ENCODE results near the gene MUC5B. TPM values are rescaled to one million over a fixed set of nuclear protein-coding genes. Genes with fewer than 3 reads are reported as not detected.

The MUC5B gene
- total RNA-seq, 4 donors from 2014 or later, result 0.04 to 139 (median 1.6) TPM

GRCh38 chr11:1254086-1254648 lies 31.3 kb downstream of the MUC5B start:
- Histone ChIP-seq H3K36me3 (no peaks in the 10 kb centered on the region), H3K27ac (no peak overlapping the region), H3K4me1 (no peaks in the 10 kb centered on the region), H3K27me3 (peaks cover 0 to 9% (median 0%) of the 10 kb centered on the region in 4 donors), H3K4me3 (no peak overlapping the region), H3K9me3 (no peaks in the 10 kb centered on the region)
- TF ChIP-seq POLR2A (IDR thresholded peaks at IDR 0.05) (no peak), CTCF (IDR thresholded peaks at IDR 0.05) (no peak)
- no peak for DNase-seq
- intact Hi-C loops (cut with DNase I), result no loop called here
- 83 to 93% methylated on average over 5 to 8 of the region's 22 CpGs for WGBS, 2 donors

DNA sequence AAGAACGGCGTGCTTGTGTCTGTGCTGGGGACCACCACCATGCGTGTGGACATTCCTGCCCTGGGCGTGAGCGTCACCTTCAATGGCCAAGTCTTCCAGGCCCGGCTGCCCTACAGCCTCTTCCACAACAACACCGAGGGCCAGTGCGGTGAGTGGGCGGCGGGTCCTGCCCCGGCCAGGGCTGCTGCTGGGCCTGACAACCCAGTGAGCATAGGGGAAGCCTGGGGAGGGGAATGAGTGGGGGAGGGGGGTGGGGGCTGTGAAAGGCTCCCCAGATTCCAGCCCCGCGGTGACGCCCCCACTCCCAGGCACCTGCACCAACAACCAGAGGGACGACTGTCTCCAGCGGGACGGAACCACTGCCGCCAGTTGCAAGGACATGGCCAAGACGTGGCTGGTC lies 31.9 kb downstream of the MUC5B start:
- TF ChIP-seq CTCF (IDR thresholded peaks at IDR 0.05) (no peak), POLR2A (IDR thresholded peaks at IDR 0.05) (no peak)

GRCh38 chr11:1255151-1255550 lies 32.3 kb downstream of the MUC5B start:
- H3K9me3 ChIP-seq, result no peaks in the 10 kb centered on the region
- TF ChIP-seq POLR2A (IDR thresholded peaks at IDR 0.05) (no peak), CTCF (IDR thresholded peaks at IDR 0.05) (no peak)
- no peaks in the 10 kb centered on the region for H3K4me1 ChIP-seq
- H3K27me3 ChIP-seq, result peaks cover 0 to 9% (median 0%) of the 10 kb centered on the region in 4 donors
- no peak overlapping the region for H3K27ac ChIP-seq
- no peaks in the 10 kb centered on the region for H3K36me3 ChIP-seq
- no peak overlapping the region for H3K4me3 ChIP-seq
- 78% methylated on average over 6 of the region's 24 CpGs; no CpG with 5 or more reads in 1 of the 2 donors for WGBS, 2 donors
- no peak for DNase-seq
- intact Hi-C loops (cut with DNase I), result no loop called here

More for the DNA sequence above, 31.9 kb downstream of the MUC5B start:
- Histone ChIP-seq H3K4me1 (no peaks in the 10 kb centered on the region), H3K4me3 (no peak overlapping the region), H3K9me3 (no peaks in the 10 kb centered on the region), H3K36me3 (no peaks in the 10 kb centered on the region), H3K27me3 (peaks cover 0 to 9% (median 0%) of the 10 kb centered on the region in 4 donors), H3K27ac (no peak overlapping the region)
- DNase-seq, result no peak
- intact Hi-C loops (cut with DNase I), result no loop called here
- 78 to 90% methylated on average over 6 of the region's 19 CpGs for WGBS, 2 donors

DNA sequence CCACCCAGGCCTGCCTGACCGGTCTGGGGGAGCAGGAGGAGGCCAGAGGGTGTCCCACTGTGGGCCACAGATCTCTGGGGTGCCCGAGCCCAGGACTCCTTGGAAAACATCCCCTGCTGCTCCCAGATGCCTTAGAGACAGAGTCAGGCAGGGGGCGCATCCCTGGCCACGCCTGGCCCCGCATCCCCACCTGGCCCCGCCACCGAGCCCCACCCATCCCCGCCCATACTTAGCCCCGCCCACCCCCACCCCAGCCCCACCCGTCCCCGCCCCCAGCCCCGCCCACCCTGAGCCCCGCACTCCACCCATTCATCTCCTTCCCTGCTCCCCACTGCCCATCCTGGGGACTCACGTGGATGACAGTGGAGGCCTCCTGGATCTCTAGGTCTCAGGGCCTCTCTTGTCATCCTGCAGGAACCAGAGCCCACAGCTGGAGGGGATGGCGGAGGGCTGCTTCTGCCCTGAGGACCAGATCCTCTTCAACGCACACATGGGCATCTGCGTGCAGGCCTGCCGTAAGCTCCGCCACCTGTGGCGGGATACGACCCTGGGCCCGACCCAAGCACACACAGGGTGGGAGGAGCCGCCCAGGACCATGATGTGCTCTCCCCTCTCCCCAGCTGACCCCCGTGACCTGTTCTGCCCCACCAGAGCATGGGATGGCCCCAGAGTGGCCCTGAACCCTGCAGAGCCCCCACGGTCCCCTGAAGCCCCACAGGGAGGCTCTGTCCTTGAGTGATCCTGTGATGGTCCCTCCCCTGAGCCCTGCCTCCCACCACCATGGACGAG lies 33.6 kb downstream of the MUC5B start:
- peaks cover 0 to 9% (median 0%) of the 10 kb centered on the region in 4 donors for H3K27me3 ChIP-seq
- H3K36me3 ChIP-seq, result no peaks in the 10 kb centered on the region
- peaks cover 0 to under 1% (median 0%) of the 10 kb centered on the region in 3 donors for H3K4me1 ChIP-seq
- DNase-seq, result no peak
- TF ChIP-seq CTCF (IDR thresholded peaks at IDR 0.05) (no peak), POLR2A (IDR thresholded peaks at IDR 0.05) (no peak)
- H3K4me3 ChIP-seq, result no peak overlapping the region
- 63% methylated on average over 4 of the region's 26 CpGs; no CpG with 5 or more reads in 1 of the 2 donors for WGBS, 2 donors
- intact Hi-C loops (cut with DNase I), result no loop called here
- no peak overlapping the region for H3K27ac ChIP-seq
- H3K9me3 ChIP-seq, result no peaks in the 10 kb centered on the region

DNA sequence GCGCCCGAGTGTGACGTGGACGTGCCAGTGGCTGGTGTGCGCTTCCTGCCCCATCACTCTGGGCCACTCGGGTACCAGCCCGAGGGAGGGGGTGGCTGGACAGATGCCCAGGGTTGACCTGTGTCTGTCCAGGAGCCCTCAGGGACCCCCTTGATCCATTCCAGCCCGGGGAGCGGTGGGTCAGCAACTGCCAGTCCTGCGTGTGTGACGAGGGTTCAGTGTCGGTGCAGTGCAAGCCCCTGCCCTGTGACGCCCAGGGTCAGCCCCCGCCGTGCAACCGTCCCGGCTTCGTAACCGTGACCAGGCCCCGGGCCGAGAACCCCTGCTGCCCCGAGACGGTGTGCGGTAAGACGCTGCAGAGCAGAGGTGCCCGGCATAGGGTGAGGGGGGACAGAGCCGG lies 34.5 kb downstream of the MUC5B start:
- no peak for DNase-seq
- intact Hi-C loops (cut with DNase I), result no loop called here
- no peaks in the 10 kb centered on the region for H3K36me3 ChIP-seq
- H3K4me3 ChIP-seq, result no peak overlapping the region
- TF ChIP-seq POLR2A (IDR thresholded peaks at IDR 0.05), result no peak
- no peak for TF ChIP-seq CTCF (IDR thresholded peaks at IDR 0.05)
- no peak overlapping the region for H3K27ac ChIP-seq
- 62 to 74% methylated on average over 2 to 3 of the region's 27 CpGs for WGBS, 2 donors
- peaks cover 0 to 9% (median 0%) of the 10 kb centered on the region in 4 donors for H3K27me3 ChIP-seq
- no peaks in the 10 kb centered on the region for H3K9me3 ChIP-seq
- H3K4me1 ChIP-seq, result peaks cover 7 to 9% (median 9%) of the 10 kb centered on the region in 3 donors

Measured in esophagus squamous epithelium (tissue), 5 donors.